Activated naive CD4-positive, alpha-beta T cell treated with anti-CD3 and anti-CD28 coated beads, Interleukin-2, amount 10 ng/mL, durations not matched to agents 7 days and 5 days (primary cell): ENCODE results near the gene HSF5.
"Not testable (repeated sequence)": the region's sequence is repeated elsewhere in the genome, so short reads cannot be mapped to it uniquely, and the experiment has no call there.

ENCODE experiments used
- CTCF ChIA-PET: fragments of 350-600 bp; sonication (Branson Sonifier 250); formaldehyde crosslinking; loops from one replicate; lab custom pipeline; 2021; ENCODE audit warnings: antibody characterized with exemption; lab: Charles Lee
- DNase-seq: peaks from one replicate; pipeline ENCODE4 v3.0.0-alpha.2; 2020
- H3K27ac Mint-ChIP-seq: one replicate; pipeline ENCODE4 v1.8.0; 2021; ENCODE audit warnings: mild to moderate bottlenecking, moderate library complexity, mixed read lengths
- H3K27me3 Mint-ChIP-seq: one replicate; pipeline ENCODE4 v1.8.0; 2021; ENCODE audit warnings: mild to moderate bottlenecking, mixed read lengths
- H3K36me3 Mint-ChIP-seq: one replicate; pipeline ENCODE4 v1.8.0; 2021; ENCODE audit warnings: mixed read lengths
- H3K4me1 Mint-ChIP-seq: one replicate; pipeline ENCODE4 v1.8.0; 2021; ENCODE audit warnings: mixed read lengths
- H3K4me3 Mint-ChIP-seq: one replicate; pipeline ENCODE4 v1.8.0; 2021; ENCODE audit warnings: mild to moderate bottlenecking, moderate library complexity, mixed read lengths
- H3K9me3 Mint-ChIP-seq: one replicate; pipeline ENCODE4 v1.8.0; 2021; ENCODE audit warnings: mixed read lengths

The HSF5 gene

GRCh38 chr17:58491510-58492045 is 3.4 kb upstream of the HSF5 start:
- Mint-ChIP-seq H3K36me3 (peaks cover 60% of the 10 kb centered on the region), H3K9me3 (no peaks in the 10 kb centered on the region), H3K4me1 (peaks cover 10% of the 10 kb centered on the region), H3K4me3 (no peak overlapping the region), H3K27ac (no peak overlapping the region), H3K27me3 (no peaks in the 10 kb centered on the region)
- DNase-seq = no peak
- CTCF ChIA-PET = interaction anchor here (0.7 kb wide), 1 partner anchor 74 kb away, joined by 3 read pairs; no protein-coding TSS in a partner anchor

- peaks cover 7% of the 10 kb centered on the region for H3K4me1 Mint-ChIP-seq
- peak overlapping the region; percentile 24 for H3K27ac Mint-ChIP-seq
- no peaks in the 10 kb centered on the region for H3K27me3 Mint-ChIP-seq
- H3K36me3 Mint-ChIP-seq = peaks cover 39% of the 10 kb centered on the region
- no peak overlapping the region for H3K4me3 Mint-ChIP-seq
- DNase-seq = no peak
- CTCF ChIA-PET = interaction anchor here (0.9 to 1.6 kb wide), 4 partner anchors 8 to 239 kb away, joined by 3 to 5 read pairs (median 4); partner anchors contain the start of gene MPO
- no peaks in the 10 kb centered on the region for H3K9me3 Mint-ChIP-seq
Observed at GRCh38 chr17:58488428-58488890, 251 bp upstream of the HSF5 start.

GRCh38 chr17:58484600-58484999 is 3.6 kb downstream of the HSF5 start:
- peaks cover 7% of the 10 kb centered on the region for H3K4me1 Mint-ChIP-seq
- no peaks in the 10 kb centered on the region for H3K27me3 Mint-ChIP-seq
- no peaks in the 10 kb centered on the region for H3K9me3 Mint-ChIP-seq
- no peak overlapping the region for H3K4me3 Mint-ChIP-seq
- no peak for DNase-seq
- CTCF ChIA-PET = no interaction called here
- no peak overlapping the region for H3K27ac Mint-ChIP-seq
- peaks cover 12% of the 10 kb centered on the region for H3K36me3 Mint-ChIP-seq

GRCh38 chr17:58481798-58482197 is 6.4 kb downstream of the HSF5 start:
- DNase-seq, H3K4me1 Mint-ChIP-seq, H3K4me3 Mint-ChIP-seq, CTCF ChIA-PET, H3K27me3 Mint-ChIP-seq, H3K9me3 Mint-ChIP-seq, H3K36me3 Mint-ChIP-seq, H3K27ac Mint-ChIP-seq: not testable (repeated sequence)

- no peak overlapping the region for H3K27ac Mint-ChIP-seq
- no peaks in the 10 kb centered on the region for H3K4me1 Mint-ChIP-seq
- no peaks in the 10 kb centered on the region for H3K27me3 Mint-ChIP-seq
- H3K4me3 Mint-ChIP-seq = no peak overlapping the region
- no peak for DNase-seq
- H3K9me3 Mint-ChIP-seq = no peaks in the 10 kb centered on the region
- H3K36me3 Mint-ChIP-seq = no peaks in the 10 kb centered on the region
- CTCF ChIA-PET = no interaction called here
Observed at GRCh38 chr17:58480090-58480489, 8.1 kb downstream of the HSF5 start.

- Mint-ChIP-seq H3K36me3 (no peaks in the 10 kb centered on the region), H3K9me3 (no peaks in the 10 kb centered on the region), H3K4me3 (no peak overlapping the region), H3K4me1 (no peaks in the 10 kb centered on the region), H3K27ac (no peak overlapping the region), H3K27me3 (no peaks in the 10 kb centered on the region)
- DNase-seq = no peak
- CTCF ChIA-PET = interaction anchor here (1.3 kb wide), 1 partner anchor 28 kb away, joined by 3 read pairs; no protein-coding TSS in a partner anchor
Observed at GRCh38 chr17:58476812-58477211, 11.4 kb downstream of the HSF5 start.

- Mint-ChIP-seq H3K9me3 (no peaks in the 10 kb centered on the region), H3K4me1 (no peaks in the 10 kb centered on the region), H3K36me3 (no peaks in the 10 kb centered on the region), H3K4me3 (no peak overlapping the region), H3K27me3 (no peaks in the 10 kb centered on the region), H3K27ac (no peak overlapping the region)
- CTCF ChIA-PET = interaction anchor here (1.3 kb wide), 1 partner anchor 27 kb away, joined by 3 read pairs; no protein-coding TSS in a partner anchor
- DNase-seq = no peak
Observed at GRCh38 chr17:58475985-58476384, 12.2 kb downstream of the HSF5 start.

- Mint-ChIP-seq H3K27ac (no peak overlapping the region), H3K4me3 (no peak overlapping the region), H3K9me3 (no peaks in the 10 kb centered on the region), H3K4me1 (no peaks in the 10 kb centered on the region), H3K27me3 (no peaks in the 10 kb centered on the region), H3K36me3 (no peaks in the 10 kb centered on the region)
- CTCF ChIA-PET = no interaction called here
- no peak for DNase-seq
Observed at GRCh38 chr17:58470356-58470755, 17.9 kb downstream of the HSF5 start.

GRCh38 chr17:58468944-58469343 is 19.3 kb downstream of the HSF5 start:
- Mint-ChIP-seq H3K4me1 (no peaks in the 10 kb centered on the region), H3K9me3 (no peaks in the 10 kb centered on the region)

GRCh38 chr17:58455491-58455890 is 32.7 kb downstream of the HSF5 start:
- H3K36me3 Mint-ChIP-seq = no peaks in the 10 kb centered on the region
- H3K27me3 Mint-ChIP-seq = no peaks in the 10 kb centered on the region
- CTCF ChIA-PET = no interaction called here
- no peaks in the 10 kb centered on the region for H3K4me1 Mint-ChIP-seq
- H3K9me3 Mint-ChIP-seq = no peaks in the 10 kb centered on the region
- H3K27ac Mint-ChIP-seq = no peak overlapping the region
- DNase-seq = no peak
- no peak overlapping the region for H3K4me3 Mint-ChIP-seq

More at GRCh38 chr17:58468944-58469343, 19.3 kb downstream of the HSF5 start:
- no peak for DNase-seq
- no peak overlapping the region for H3K4me3 Mint-ChIP-seq
- H3K27me3 Mint-ChIP-seq = no peaks in the 10 kb centered on the region
- H3K27ac Mint-ChIP-seq = no peak overlapping the region
- CTCF ChIA-PET = no interaction called here
- H3K36me3 Mint-ChIP-seq = no peaks in the 10 kb centered on the region

GRCh38 chr17:58452738-58453137 is 35.5 kb downstream of the HSF5 start:
- H3K36me3 Mint-ChIP-seq = no peaks in the 10 kb centered on the region
- H3K4me3 Mint-ChIP-seq = no peak overlapping the region
- H3K9me3 Mint-ChIP-seq = no peaks in the 10 kb centered on the region
- no peaks in the 10 kb centered on the region for H3K27me3 Mint-ChIP-seq
- CTCF ChIA-PET = interaction anchor here (1.2 to 1.3 kb wide), 2 partner anchors 135 to 149 kb away, joined by 3 read pairs; no protein-coding TSS in a partner anchor
- H3K4me1 Mint-ChIP-seq = no peaks in the 10 kb centered on the region
- DNase-seq = no peak
- H3K27ac Mint-ChIP-seq = no peak overlapping the region

- peaks cover 4% of the 10 kb centered on the region for H3K4me1 Mint-ChIP-seq
- H3K27me3 Mint-ChIP-seq = no peaks in the 10 kb centered on the region
- CTCF ChIA-PET = interaction anchor here (0.8 to 3.5 kb wide), 10 partner anchors 9 to 248 kb away, joined by 3 to 30 read pairs (median 4); no protein-coding TSS in a partner anchor
- H3K36me3 Mint-ChIP-seq = no peaks in the 10 kb centered on the region
- no peak overlapping the region for H3K27ac Mint-ChIP-seq
- peak; percentile 86 for DNase-seq
- no peaks in the 10 kb centered on the region for H3K9me3 Mint-ChIP-seq
- no peak overlapping the region for H3K4me3 Mint-ChIP-seq
Observed at GRCh38 chr17:58447039-58447975, 40.9 kb downstream of the HSF5 start.

- Mint-ChIP-seq H3K4me3 (no peak overlapping the region), H3K9me3 (no peaks in the 10 kb centered on the region), H3K4me1 (peaks cover 4% of the 10 kb centered on the region), H3K27ac (no peak overlapping the region), H3K27me3 (no peaks in the 10 kb centered on the region), H3K36me3 (no peaks in the 10 kb centered on the region)
- DNase-seq = no peak
- CTCF ChIA-PET = interaction anchor here (0.7 to 3.5 kb wide), 6 partner anchors 128 to 247 kb away, joined by 3 to 30 read pairs (median 6); no protein-coding TSS in a partner anchor
Observed at GRCh38 chr17:58446086-58446485, 42.1 kb downstream of the HSF5 start.

- Mint-ChIP-seq H3K27ac (no peak overlapping the region), H3K4me3 (no peak overlapping the region), H3K27me3 (no peaks in the 10 kb centered on the region), H3K4me1 (no peaks in the 10 kb centered on the region), H3K36me3 (no peaks in the 10 kb centered on the region), H3K9me3 (no peaks in the 10 kb centered on the region)
- no peak for DNase-seq
- CTCF ChIA-PET = interaction anchor here (0.6 kb wide), 1 partner anchor 132 kb away, joined by 3 read pairs; no protein-coding TSS in a partner anchor
Observed at GRCh38 chr17:58436805-58437239, 51.4 kb downstream of the HSF5 start.
